H1 (cell line): Measurements from ENCODE around the gene PYY. TPM values are rescaled to one million over a fixed set of nuclear protein-coding genes. Genes with fewer than 3 reads are reported as not detected.

Experiments
- CTCF ChIA-PET: fragments of 300-600 bp; sonication (Branson Sonifier 250); formaldehyde crosslinking; loops from one replicate; lab custom pipeline; 2021; ENCODE audit not compliant: partially characterized antibody; lab: Charles Lee
- POLR2A ChIA-PET: fragments of 300-600 bp; sonication (Branson Sonifier 250); formaldehyde crosslinking; loops from one replicate; lab custom pipeline; 2021; ENCODE audit warnings: inconsistent platforms; ENCODE audit not compliant: partially characterized antibody; lab: Charles Lee
- DNase-seq, 2 experiments: peaks; one replicate each; pipeline versions ENCODE4 v3.0.0 to v3.0.0-alpha.2; 2010 to 2022; ENCODE audit warnings: low spot score in 2 of 2, low read depth in 1 of 2, mixed read lengths in 1 of 2
- FAIRE-seq: peaks from 2 replicates; lab custom pipeline; 2011; peaks lifted over from hg19 to GRCh38; lab: Jason Lieb, UNC
- H2AFZ ChIP-seq: 2 replicates; pipeline ENCODE4 v1.8.1; 2012; ENCODE audit warnings: low read length, inconsistent platforms
- H2AK5ac ChIP-seq: 2 replicates; pipeline ENCODE4 v1.6.1; 2013; ENCODE audit warnings: low read depth, low read length
- H2BK120ac ChIP-seq: replicated peaks from 2 replicates; pipeline ENCODE3; 2013; ENCODE audit warnings: low read depth, low read length, inconsistent platforms
- H2BK12ac ChIP-seq: 2 replicates; pipeline ENCODE4 v1.6.1; 2013; ENCODE audit warnings: low read depth, low read length
- H2BK15ac ChIP-seq: 2 replicates; pipeline ENCODE4 v1.6.1; 2013; ENCODE audit warnings: low read length
- H2BK20ac ChIP-seq: 2 replicates; pipeline ENCODE4 v1.6.1; 2013; ENCODE audit warnings: low read length
- H2BK5ac ChIP-seq: 2 replicates; pipeline ENCODE4 v1.6.1; 2013; ENCODE audit warnings: low read depth, low read length
- H3K14ac ChIP-seq: 2 replicates; pipeline ENCODE4 v1.6.1; 2013; ENCODE audit warnings: inconsistent platforms; ENCODE audit not compliant: insufficient read length
- H3K18ac ChIP-seq: 2 replicates; pipeline ENCODE4 v1.6.1; 2013; ENCODE audit warnings: low read length; ENCODE audit errors: extremely low read depth
- H3K23ac ChIP-seq: 2 replicates; pipeline ENCODE4 v1.6.1; 2013; ENCODE audit warnings: inconsistent platforms; ENCODE audit not compliant: insufficient read length
- H3K23me2 ChIP-seq: 2 replicates; pipeline ENCODE4 v1.6.1; 2013; ENCODE audit warnings: low read depth, low read length
- H3K27ac ChIP-seq: 2 replicates; pipeline ENCODE4 v1.6.1; 2011; ENCODE audit warnings: low read depth, low read length, inconsistent platforms
- H3K27me3 ChIP-seq, 4 experiments: replicated peaks in 1 of 4; 1 replicate in 1 of 4; 2 replicates in 3 of 4; pipeline versions ENCODE4 v1.6.1 to v1.8.1; 2011 to 2013; ENCODE audit warnings: low read length in 3 of 4, mild to moderate bottlenecking in 3 of 4, inconsistent platforms in 2 of 4, mixed read lengths in 2 of 4, moderate library complexity in 1 of 4; ENCODE audit not compliant: control insufficient read depth in 3 of 4, insufficient read depth in 3 of 4; ENCODE audit errors: extremely low read depth in 1 of 4
- H3K36me3 ChIP-seq, 4 experiments: 2 replicates each; pipeline versions ENCODE4 v1.6.1 to v1.8.1; 2011 to 2013; ENCODE audit warnings: mild to moderate bottlenecking in 4 of 4, low read length in 3 of 4, moderate library complexity in 2 of 4, control low read depth in 1 of 4, inconsistent platforms in 1 of 4; ENCODE audit not compliant: insufficient read depth in 4 of 4, control insufficient read depth in 2 of 4
- H3K4ac ChIP-seq: replicated peaks from 2 replicates; pipeline ENCODE3; 2013; ENCODE audit warnings: low read length, low read depth, mixed read lengths, inconsistent platforms; ENCODE audit not compliant: insufficient read length
- H3K4me1 ChIP-seq, 4 experiments: replicated peaks in 1 of 4; 1 replicate in 1 of 4; 2 replicates in 3 of 4; pipeline versions ENCODE4 v1.6.1 to v1.8.1; 2011 to 2013; ENCODE audit warnings: low read length in 3 of 4, inconsistent platforms in 2 of 4, mixed read lengths in 1 of 4; ENCODE audit not compliant: insufficient read depth in 4 of 4, control insufficient read depth in 3 of 4
- H3K4me2 ChIP-seq, 2 experiments: 2 replicates each; pipeline versions ENCODE4 v1.6.1 to v1.8.1; 2011 to 2013; ENCODE audit warnings: low read depth in 2 of 2, low read length in 2 of 2, control low read depth in 1 of 2, inconsistent platforms in 1 of 2, mild to moderate bottlenecking in 1 of 2; ENCODE audit not compliant: insufficient read depth in 1 of 2
- H3K4me3 ChIP-seq, 4 experiments: fragments of 200-600, 300-600 bp in 1 of 4; sonication (generic), shearing (Covaris generic), sonication (Bioruptor Twin) in 1 of 4; 2 replicates each; pipeline versions ENCODE4 v1.5.1 to v1.8.1; 2011 to 2016; ENCODE audit warnings: low read length in 4 of 4, low read depth in 3 of 4, control low read depth in 2 of 4, inconsistent platforms in 2 of 4, mild to moderate bottlenecking in 2 of 4, mixed read lengths in 1 of 4, moderate library complexity in 1 of 4; ENCODE audit not compliant: insufficient read depth in 2 of 4; ENCODE audit errors: extremely low read depth in 1 of 4
- H3K56ac ChIP-seq: replicated peaks from 2 replicates; pipeline ENCODE3; 2013; ENCODE audit warnings: low read depth, mild to moderate bottlenecking, mixed read lengths, low read length, inconsistent platforms; ENCODE audit not compliant: insufficient read length
- H3K79me1 ChIP-seq: 2 replicates; pipeline ENCODE4 v1.6.1; 2013; ENCODE audit warnings: low read depth, low read length, control low read depth
- H3K79me2 ChIP-seq, 2 experiments: 2 replicates each; pipeline versions ENCODE4 v1.6.1 to v1.8.1; 2012 to 2013; ENCODE audit warnings: low read length in 2 of 2, mild to moderate bottlenecking in 2 of 2, inconsistent platforms in 1 of 2; ENCODE audit not compliant: insufficient read depth in 2 of 2, control insufficient read depth in 1 of 2
- H3K9ac ChIP-seq, 4 experiments: replicated peaks in 1 of 4; 1 replicate in 1 of 4; 2 replicates in 3 of 4; pipeline versions ENCODE4 v1.6.1 to v1.8.1; 2011 to 2013; ENCODE audit warnings: low read depth in 3 of 4, low read length in 3 of 4, control low read depth in 2 of 4, mild to moderate bottlenecking in 2 of 4, moderate library complexity in 2 of 4, inconsistent platforms in 1 of 4; ENCODE audit errors: extremely low read depth in 1 of 4
- H3K9me3 ChIP-seq, 2 experiments: 2 replicates each; pipeline versions ENCODE4 v1.6.1 to v1.8.1; 2012 to 2013; ENCODE audit warnings: mild to moderate bottlenecking in 2 of 2, moderate library complexity in 2 of 2, control low read depth in 1 of 2, inconsistent platforms in 1 of 2, low read depth in 1 of 2, low read length in 1 of 2, mixed read lengths in 1 of 2; ENCODE audit not compliant: insufficient read depth in 2 of 2
- H4K20me1 ChIP-seq, 2 experiments: replicated peaks in 1 of 2; 2 replicates each; pipeline versions ENCODE3 to v1.8.1; 2011 to 2013; ENCODE audit warnings: inconsistent platforms in 2 of 2, low read length in 2 of 2, mild to moderate bottlenecking in 1 of 2; ENCODE audit not compliant: insufficient read depth in 2 of 2, control insufficient read depth in 1 of 2
- H4K5ac ChIP-seq: 2 replicates; pipeline ENCODE4 v1.6.1; 2013; ENCODE audit warnings: low read length, low read depth, mixed read lengths, inconsistent platforms; ENCODE audit not compliant: insufficient read length
- H4K8ac ChIP-seq: 2 replicates; pipeline ENCODE4 v1.8.0; 2013; ENCODE audit warnings: mild to moderate bottlenecking, moderate library complexity, low read length, inconsistent platforms; ENCODE audit not compliant: insufficient read depth; ENCODE audit errors: extremely low read depth
- H4K91ac ChIP-seq: replicated peaks from 2 replicates; pipeline ENCODE3; 2013; ENCODE audit warnings: low read length, mixed read lengths, inconsistent platforms; ENCODE audit not compliant: insufficient read length
- EZH2 ChIP-seq: fragments of 200-600 bp; sonication (generic); IDR thresholded peaks from 2 replicates; pipeline ENCODE4 v1.7.1; 2012; ENCODE audit warnings: low read depth, mild to moderate bottlenecking, moderate library complexity, low read length, inconsistent platforms; ENCODE audit not compliant: severe bottlenecking
- SAP30 ChIP-seq: fragments of 300-600 bp; sonication (generic); IDR thresholded peaks from 2 replicates; pipeline ENCODE4 v1.7.1; 2012; ENCODE audit warnings: low read length, moderate library complexity, mild to moderate bottlenecking, inconsistent platforms; ENCODE audit not compliant: insufficient read depth, insufficient replicate concordance
- TBP ChIP-seq: IDR thresholded peaks from 2 replicates; pipeline ENCODE4 v1.6.1; 2011; ENCODE audit warnings: low read depth, low read length, improper control_type of control experiment
- WGBS, 2 experiments: shearing (Covaris generic) in 1 of 2; methylation state at CpG; one replicate each; pipeline versions ENCODE4 v1.1.6 to v1.1.7; 2013 to 2015; ENCODE audit warnings: low lambda C conversion rate in 2 of 2, mixed read lengths in 2 of 2, inconsistent platforms in 1 of 2, low coverage in 1 of 2, missing lambda C conversion rate in 1 of 2; ENCODE audit not compliant: insufficient replicate concordance in 2 of 2, insufficient coverage in 1 of 2, insufficient read length in 1 of 2; ENCODE audit errors: extremely low coverage in 1 of 2, missing lambda C conversion rate in 1 of 2; 5-methylcytosine and 5-hydroxymethylcytosine counted together
- polyA plus RNA-seq, 7 experiments: library from polyadenylated mRNA; depleted of rRNA in 3 of 7; stranded (reverse) in 5 of 7; unstranded in 2 of 7; fragments of >200 nt in 5 of 7; fragments of 200-250 nt in 2 of 7; gene quantifications; 1 replicate in 5 of 7; 2 replicates in 1 of 7; 4 replicates in 1 of 7; pipeline versions ENCODE4 v1.2.1 to v1.2.3, GENCODE V29; 2011 to 2013; ENCODE audit warnings: missing spikeins in 2 of 7, mixed read lengths in 2 of 7
- total RNA-seq: library from RNA; stranded (reverse); fragmentation: NEBNext Ultra II Directional; extraction: Animal tissue kit (Norgen Biotek cat#: 25700); gene quantifications from 2 replicates; pipeline ENCODE4 v1.2.1, GENCODE V29; 2021

PYY gene
- total and polyA plus RNA-seq, 2 of the 8 experiments (the other 6 are each of a cell fraction or from before 2014, with no cell fraction given): 0.93 to 3.4 TPM

DNA sequence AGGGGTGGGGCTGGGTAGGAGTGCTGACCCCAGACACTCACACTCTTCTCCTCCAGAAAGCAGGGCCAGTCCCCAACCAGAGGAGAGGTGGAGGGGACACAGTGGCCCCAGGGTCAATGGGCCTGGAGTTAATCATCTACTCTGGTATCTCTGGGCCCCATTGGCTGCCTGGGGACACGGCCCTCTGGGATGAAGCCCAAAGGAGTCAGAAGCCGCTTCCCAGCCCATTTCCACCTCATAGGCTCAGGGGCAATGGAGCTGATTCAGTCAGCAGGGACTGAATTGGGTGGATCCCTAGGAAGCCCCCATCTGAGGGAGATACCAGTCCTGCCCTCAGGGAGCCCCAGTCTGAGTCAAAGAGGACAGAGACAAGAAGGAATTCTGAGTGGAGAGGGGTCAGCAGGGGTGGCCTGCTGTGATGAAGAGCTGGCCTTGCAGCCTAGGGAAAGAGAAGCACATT is 47.8 kb upstream of the PYY start:
- FAIRE-seq: no peak
- H2BK15ac ChIP-seq: no peak overlapping the region
- no peak overlapping the region for H2BK12ac ChIP-seq
- no peak overlapping the region for H3K56ac ChIP-seq
- no peaks in the 10 kb centered on the region for H3K36me3 ChIP-seq
- no peak overlapping the region for H4K91ac ChIP-seq
- no peak overlapping the region for H3K9ac ChIP-seq
- H3K14ac ChIP-seq: no peak overlapping the region
- H3K4ac ChIP-seq: no peak overlapping the region
- H3K27me3 ChIP-seq: peaks cover 0 to 21% (median 18%) of the 10 kb centered on the region in 4 experiments; a peak in 6 of 7 replicates
- no peaks in the 10 kb centered on the region for H3K79me1 ChIP-seq
- H3K4me2 ChIP-seq: no peak overlapping the region
- peaks cover 0 to 8% (median 4%) of the 10 kb centered on the region in 4 experiments; a peak in 5 of 7 replicates for H3K4me1 ChIP-seq
- ChIA-PET CTCF (interaction anchor here (0.6 to 22.7 kb wide), 6 partner anchors 11 to 349 kb away, joined by 3 to 416 read pairs (median 6); partner anchors contain the start of gene PPY), POLR2A (interaction anchor here (2.1 kb wide), 1 partner anchor 65 kb away, joined by 8 read pairs; the partner anchor contains the start of gene LSM12)
- H3K79me2 ChIP-seq: no peaks in the 10 kb centered on the region
- no peak overlapping the region for H4K8ac ChIP-seq
- H3K27ac ChIP-seq: no peak overlapping the region
- no peak overlapping the region for H2BK5ac ChIP-seq
- no peak for DNase-seq
- no peak overlapping the region for H3K18ac ChIP-seq
- no peak overlapping the region for H4K5ac ChIP-seq
- no peak overlapping the region for H3K23ac ChIP-seq
- H3K4me3 ChIP-seq: no peak overlapping the region
- TF ChIP-seq SAP30: no peak
- no peak for TF ChIP-seq TBP
- TF ChIP-seq EZH2: no peak
- H4K20me1 ChIP-seq: peaks cover 0 to 6% of the 10 kb centered on the region in 2 experiments
- WGBS, 2 experiments: 73% methylated on average over 2 of the region's 2 CpGs; no CpG with 5 or more reads in 1 of the 2 experiments
- H3K23me2 ChIP-seq: peaks cover 21% of the 10 kb centered on the region
- no peak overlapping the region for H2AFZ ChIP-seq
- H3K9me3 ChIP-seq: no peaks in the 10 kb centered on the region
- H2AK5ac ChIP-seq: no peak overlapping the region
- no peak overlapping the region for H2BK120ac ChIP-seq
- no peak overlapping the region for H2BK20ac ChIP-seq
